K562 (cell line): ENCODE results near the gene PKD2. TPM values are rescaled to one million over a fixed set of nuclear protein-coding genes. Genes with fewer than 3 reads are reported as not detected.

Source experiments
- ATAC-seq: fragments of 200-7000 bp; cut with Tn5 transposase; 3 replicates; pipeline ENCODE4 v1.9.1; 2020; ENCODE audit warnings: moderate library complexity
- BruUV-seq: library from RNA; stranded (reverse); fragments of 400-500 nt; replicated peaks from 2 replicates; lab custom pipeline; 2021; lab: Mats Ljungman, UMichigan
- CTCF ChIA-PET: fragments of 300-600 bp; formaldehyde crosslinking; extraction: SDS; loops from one replicate; lab custom pipeline; 2021; ENCODE audit warnings: low intra/inter-chr PET ratio; lab: Yijun Ruan, JAX
- POLR2A ChIA-PET: fragments of 300-600, 350-650 bp; sonication (Branson Sonifier 250); formaldehyde crosslinking; extraction: SDS; loops from one replicate; lab custom pipeline; 2021; ENCODE audit warnings: antibody characterized with exemption, inconsistent platforms; lab: Yijun Ruan, JAX
- DNase-seq, 4 experiments: peaks; one replicate each; pipeline versions ENCODE4 v3.0.0 to v3.0.0-alpha.2; 2011 to 2018; ENCODE audit warnings: low spot score in 3 of 4, mixed read lengths in 3 of 4; ENCODE audit errors: extremely low read depth in 1 of 4
- FAIRE-seq: peaks from 2 replicates; lab custom pipeline; 2011; peaks lifted over from hg19 to GRCh38; lab: Jason Lieb, UNC
- H2AFZ ChIP-seq: 2 replicates; pipeline ENCODE4 v1.6.0; 2011; ENCODE audit warnings: low read depth, low read length, control low read depth, inconsistent platforms
- H3K27ac ChIP-seq: fragments of 200-600 bp; 3 replicates; pipeline ENCODE4 v1.8.0; 2011; ENCODE audit warnings: low read depth, mild to moderate bottlenecking, control low read depth, inconsistent platforms, low read length, moderate library complexity, mixed read lengths; ENCODE audit errors: extremely low read depth
- H3K27me3 ChIP-seq, 2 experiments: fragments of 300-600 bp in 1 of 2; 2 replicates in 1 of 2; 3 replicates in 1 of 2; pipeline versions ENCODE4 v1.6.0 to v1.8.0; 2011; ENCODE audit warnings: inconsistent platforms in 2 of 2, low read length in 2 of 2, mild to moderate bottlenecking in 1 of 2, mixed read lengths in 1 of 2, moderate library complexity in 1 of 2; ENCODE audit not compliant: control insufficient read depth in 2 of 2, insufficient read depth in 2 of 2
- H3K36me3 ChIP-seq: fragments of 300-600 bp; 3 replicates; pipeline ENCODE4 v1.8.0; 2011; ENCODE audit warnings: mild to moderate bottlenecking, low read length, inconsistent platforms; ENCODE audit not compliant: control insufficient read depth, insufficient read depth
- H3K4me1 ChIP-seq, 2 experiments: fragments of 200-600 bp in 1 of 2; replicated peaks in 1 of 2; 2 replicates in 1 of 2; 3 replicates in 1 of 2; pipeline versions ENCODE4 v1.5.1 to v1.8.0; 2011; ENCODE audit warnings: inconsistent platforms in 2 of 2, low read length in 2 of 2, mild to moderate bottlenecking in 1 of 2, mixed read lengths in 1 of 2, moderate library complexity in 1 of 2; ENCODE audit not compliant: control insufficient read depth in 2 of 2, insufficient read depth in 2 of 2
- H3K4me2 ChIP-seq: 2 replicates; pipeline ENCODE4 v1.6.1; 2011; ENCODE audit warnings: low read length, control low read depth, inconsistent platforms, mixed read lengths; ENCODE audit not compliant: insufficient read depth
- H3K4me3 ChIP-seq: fragments of 200-600 bp; sonication (generic), shearing (Covaris generic); 2 replicates; pipeline ENCODE4 v1.5.1; 2016; ENCODE audit warnings: control low read depth, inconsistent platforms
- H3K79me2 ChIP-seq: fragments of 200-600 bp; 3 replicates; pipeline ENCODE4 v1.8.0; 2011; ENCODE audit warnings: low read length, inconsistent platforms; ENCODE audit not compliant: control insufficient read depth, insufficient read depth
- H3K9ac ChIP-seq, 2 experiments: 2 replicates each; pipeline versions ENCODE4 v1.6.0 to v1.6.1; 2011; ENCODE audit warnings: low read depth in 2 of 2, low read length in 2 of 2, control low read depth in 1 of 2, inconsistent platforms in 1 of 2, mild to moderate bottlenecking in 1 of 2, mixed read lengths in 1 of 2; ENCODE audit not compliant: insufficient read depth in 1 of 2
- H3K9me1 ChIP-seq: one replicate; pipeline ENCODE4 v1.6.0; 2011; ENCODE audit warnings: inconsistent platforms, mild to moderate bottlenecking, low read length, moderate library complexity; ENCODE audit not compliant: control insufficient read depth, insufficient read depth
- H3K9me3 ChIP-seq: replicated peaks from 2 replicates; pipeline ENCODE4 v1.5.1; 2011; ENCODE audit warnings: low read depth, low read length, inconsistent platforms; ENCODE audit not compliant: control insufficient read depth, insufficient read depth
- H4K20me1 ChIP-seq: replicated peaks from 2 replicates; pipeline ENCODE4 v1.6.1; 2011; ENCODE audit warnings: low read length, inconsistent platforms, mixed read lengths; ENCODE audit not compliant: control insufficient read depth, insufficient read depth
- GTF2B ChIP-seq: IDR thresholded peaks from 2 replicates; pipeline ENCODE4 v1.6.1; 2011; ENCODE audit not compliant: insufficient read length; ENCODE audit errors: extremely low read depth
- MAFF ChIP-seq: IDR thresholded peaks from 2 replicates; pipeline ENCODE4 v1.6.1; 2012; ENCODE audit warnings: low read length, improper control_type of control experiment
- NR2C2 ChIP-seq, 2 experiments: fragments of 200-800 bp in 1 of 2; sonication (Bioruptor generic) in 1 of 2; sonication (generic) in 1 of 2; formaldehyde crosslinking in 1 of 2; IDR thresholded peaks; 2 replicates each; pipeline versions ENCODE4 v1.6.1 to v1.8.0; 2016 to 2022; ENCODE audit warnings: mild to moderate bottlenecking in 1 of 2, missing compliant biosample characterization in 1 of 2, missing genetic modification characterization in 1 of 2, missing genetic modification reagents in 1 of 2
- NR2F6 ChIP-seq: fragments of 450-650 bp; formaldehyde crosslinking; IDR thresholded peaks from 2 replicates; pipeline ENCODE4 v1.4.0; 2020; ENCODE audit warnings: mild to moderate bottlenecking
- NR4A1 ChIP-seq, 2 experiments: fragments of 250-450 bp in 1 of 2; fragments of 450-650 bp in 1 of 2; sonication (Bioruptor Pico) in 1 of 2; IDR thresholded peaks; 2 replicates each; pipeline versions ENCODE4 v1.4.0 to v1.6.1; 2016 to 2020; ENCODE audit warnings: mild to moderate bottlenecking in 2 of 2, missing compliant biosample characterization in 1 of 2, missing genetic modification characterization in 1 of 2, moderate library complexity in 1 of 2
- OTX1 ChIP-seq: fragments of 450-650 bp; formaldehyde crosslinking; IDR thresholded peaks from 2 replicates; pipeline ENCODE4 v1.4.0; 2022; ENCODE audit warnings: mild to moderate bottlenecking
- RBM15 ChIP-seq: fragments of 200-400 bp; formaldehyde crosslinking; IDR thresholded peaks from 2 replicates; pipeline ENCODE4 v1.6.1; 2018; ENCODE audit warnings: mild to moderate bottlenecking, low read length, moderate library complexity; ENCODE audit not compliant: insufficient read depth
- SMARCB1 ChIP-seq: IDR thresholded peaks from 2 replicates; pipeline ENCODE4 v1.6.1; 2011; ENCODE audit warnings: improper control_type of control experiment, low read depth; ENCODE audit not compliant: insufficient read length
- SRF ChIP-seq, 2 experiments: fragments of 250-450, 450-650 bp in 1 of 2; sonication (Bioruptor Pico) in 1 of 2; sonication (generic) in 1 of 2; formaldehyde crosslinking; IDR thresholded peaks; 2 replicates each; pipeline versions ENCODE4 v1.5.0 to v1.5.1; 2020 to 2022; ENCODE audit warnings: mild to moderate bottlenecking in 1 of 2, missing genetic modification reagents in 1 of 2
- TFAM ChIP-seq: fragments of 250-450 bp; sonication (Bioruptor Pico); conservative IDR thresholded peaks from 2 replicates; pipeline ENCODE4 v1.5.0; 2021; ENCODE audit warnings: mild to moderate bottlenecking, moderate library complexity
- U2AF1 ChIP-seq: fragments of 200-400 bp; formaldehyde crosslinking; optimal IDR thresholded peaks from 2 replicates; pipeline ENCODE3; 2017; ENCODE audit warnings: mild to moderate bottlenecking, low read depth, low read length, moderate library complexity
- ZNF239 ChIP-seq: fragments of 250-450 bp; sonication (Bioruptor Pico); IDR thresholded peaks from 2 replicates; pipeline ENCODE4 v1.4.0; 2020; ENCODE audit warnings: mild to moderate bottlenecking
- ZSCAN29 ChIP-seq: fragments of 450-650 bp; IDR thresholded peaks from 2 replicates; pipeline ENCODE4 v1.6.1; 2017
- ZZZ3 ChIP-seq: fragments of 450-650 bp; IDR thresholded peaks from 2 replicates; pipeline ENCODE4 v1.6.1; 2016; ENCODE audit warnings: antibody characterized with exemption, mild to moderate bottlenecking, moderate library complexity
- WGBS: fragments of 100-300 bp; shearing (Covaris generic); methylation state at CpG from one replicate; pipeline ENCODE4 v1.1.6; 2016; ENCODE audit warnings: low coverage, mixed read lengths; ENCODE audit not compliant: insufficient coverage; ENCODE audit errors: missing lambda C conversion rate; 5-methylcytosine and 5-hydroxymethylcytosine counted together
- in situ Hi-C: fragments of 300-500 bp; cut with MboI; formaldehyde crosslinking; loops from 4 replicates; pipeline ENCODE4 v1.15.0; 2018; ENCODE audit warnings: inconsistent platforms, mixed read lengths
- intact Hi-C: fragments of 100-400 bp; cut with micrococcal nuclease; formaldehyde crosslinking; loops from 2 replicates; pipeline ENCODE4 v1.14.2; 2022
- polyA plus RNA-seq, 8 experiments: library from polyadenylated mRNA; depleted of rRNA in 4 of 8; stranded (reverse) in 5 of 8; unstranded in 3 of 8; fragments of >200 nt; fragmentation: Nextera tagmentation in 2 of 8; fragmentation: Illumina TruSeq in 1 of 8; extraction: Ambion mirVana in 2 of 8; extraction: Trizol in 1 of 8; gene quantifications; 2 replicates each; pipeline versions ENCODE4 v1.2.1 to v1.2.3, GENCODE V29; 2011 to 2014; ENCODE audit warnings: inconsistent platforms in 1 of 8, missing spikeins in 1 of 8
- total RNA-seq, 7 experiments: library from RNA; depleted of rRNA in 6 of 7; stranded (reverse); fragments of >200 nt in 6 of 7; fragmentation: Illumina TruSeq in 2 of 7; extraction: Trizol in 2 of 7; gene quantifications; 2 replicates each; pipeline versions ENCODE4 v1.2.1 to v1.2.3, GENCODE V29; 2011 to 2021; ENCODE audit warnings: low replicate concordance in 1 of 7
- TF ChIP-seq, protein P1 (sequence below), 2 experiments: IDR thresholded peaks; 2 replicates each; pipeline ENCODE4 v1.6.1; 2012; ENCODE audit warnings: improper control_type of control experiment in 2 of 2, low read depth in 2 of 2, low read length in 2 of 2, borderline replicate concordance in 1 of 2
- TF ChIP-seq, protein P2 (sequence below): fragments of 250-450 bp; sonication (Bioruptor Pico); IDR thresholded peaks from 2 replicates; pipeline ENCODE4 v1.5.0; 2021
- TF ChIP-seq, protein P3 (sequence below): fragments of 250-450 bp; sonication (Bioruptor Pico); IDR thresholded peaks from 2 replicates; pipeline ENCODE4 v1.4.0; 2020

PKD2 gene
- total and polyA plus RNA-seq, 9 of the 15 experiments (the other 6 are each of a cell fraction or from before 2014, with no cell fraction given) = 0.11 to 1.2 (median 0.47) TPM

- TF ChIP-seq ZNF239 (CRISPR knock-in tag) (no peak), MAFF (no peak), TFAM (no peak)
- TF ChIP-seq, protein P1, sequence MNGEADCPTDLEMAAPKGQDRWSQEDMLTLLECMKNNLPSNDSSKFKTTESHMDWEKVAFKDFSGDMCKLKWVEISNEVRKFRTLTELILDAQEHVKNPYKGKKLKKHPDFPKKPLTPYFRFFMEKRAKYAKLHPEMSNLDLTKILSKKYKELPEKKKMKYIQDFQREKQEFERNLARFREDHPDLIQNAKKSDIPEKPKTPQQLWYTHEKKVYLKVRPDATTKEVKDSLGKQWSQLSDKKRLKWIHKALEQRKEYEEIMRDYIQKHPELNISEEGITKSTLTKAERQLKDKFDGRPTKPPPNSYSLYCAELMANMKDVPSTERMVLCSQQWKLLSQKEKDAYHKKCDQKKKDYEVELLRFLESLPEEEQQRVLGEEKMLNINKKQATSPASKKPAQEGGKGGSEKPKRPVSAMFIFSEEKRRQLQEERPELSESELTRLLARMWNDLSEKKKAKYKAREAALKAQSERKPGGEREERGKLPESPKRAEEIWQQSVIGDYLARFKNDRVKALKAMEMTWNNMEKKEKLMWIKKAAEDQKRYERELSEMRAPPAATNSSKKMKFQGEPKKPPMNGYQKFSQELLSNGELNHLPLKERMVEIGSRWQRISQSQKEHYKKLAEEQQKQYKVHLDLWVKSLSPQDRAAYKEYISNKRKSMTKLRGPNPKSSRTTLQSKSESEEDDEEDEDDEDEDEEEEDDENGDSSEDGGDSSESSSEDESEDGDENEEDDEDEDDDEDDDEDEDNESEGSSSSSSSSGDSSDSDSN (IDR thresholded peaks at IDR 0.05; ENCODE audit: borderline replicate concordance in 1 of 2, low read depth in 2 of 2, low read length in 2 of 2) = no peak
- TF ChIP-seq, protein P2, sequence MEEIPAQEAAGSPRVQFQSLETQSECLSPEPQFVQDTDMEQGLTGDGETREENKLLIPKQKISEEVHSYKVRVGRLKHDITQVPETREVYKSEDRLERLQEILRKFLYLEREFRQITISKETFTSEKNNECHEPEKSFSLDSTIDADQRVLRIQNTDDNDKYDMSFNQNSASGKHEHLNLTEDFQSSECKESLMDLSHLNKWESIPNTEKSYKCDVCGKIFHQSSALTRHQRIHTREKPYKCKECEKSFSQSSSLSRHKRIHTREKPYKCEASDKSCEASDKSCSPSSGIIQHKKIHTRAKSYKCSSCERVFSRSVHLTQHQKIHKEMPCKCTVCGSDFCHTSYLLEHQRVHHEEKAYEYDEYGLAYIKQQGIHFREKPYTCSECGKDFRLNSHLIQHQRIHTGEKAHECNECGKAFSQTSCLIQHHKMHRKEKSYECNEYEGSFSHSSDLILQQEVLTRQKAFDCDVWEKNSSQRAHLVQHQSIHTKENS (CRISPR knock-in tag) = no peak
Observed at GRCh38 chr4:88090898-88091297, 83.5 kb downstream of the PKD2 start (continued).

DNA sequence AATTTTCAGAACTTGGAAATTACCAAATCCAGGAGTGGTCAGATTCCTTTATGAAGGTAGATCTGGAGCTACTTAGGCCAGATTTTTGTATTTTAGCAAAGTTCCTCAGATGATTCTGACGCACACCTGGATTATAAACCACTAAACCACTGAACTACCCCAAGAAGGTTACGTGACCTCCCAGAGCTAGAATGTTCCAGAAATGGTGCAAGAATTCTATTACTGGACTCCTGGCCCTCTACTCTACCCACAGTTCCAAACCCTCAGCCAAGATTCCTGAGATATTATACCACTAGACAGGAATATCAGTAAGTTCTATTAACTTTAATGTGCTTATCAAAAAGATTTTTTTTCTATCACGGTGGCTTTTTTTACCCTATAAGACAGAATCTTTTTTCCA is 83.9 kb downstream of the PKD2 start:
- DNase-seq = no peak
- Histone ChIP-seq H3K4me1 (no peaks in the 10 kb centered on the region), H3K27ac (no peak overlapping the region), H3K4me3 (no peak overlapping the region), H3K9me3 (no peaks in the 10 kb centered on the region), H3K9me1 (no peaks in the 10 kb centered on the region), H3K9ac (no peak overlapping the region), H3K79me2 (no peaks in the 10 kb centered on the region), H2AFZ (no peak overlapping the region), H3K36me3 (no peaks in the 10 kb centered on the region), H4K20me1 (no peaks in the 10 kb centered on the region), H3K27me3 (no peaks in the 10 kb centered on the region; a peak in 1 of 5 replicates), H3K4me2 (no peak overlapping the region)
- intact Hi-C loops = no loop called here
- BruUV-seq = no TSS peak
- no peak for ATAC-seq
- CTCF ChIA-PET = no interaction called here
- in situ Hi-C loops = no loop called here
- 0% methylated on average over 3 of the region's 3 CpGs for WGBS
- no peak for FAIRE-seq
- POLR2A ChIA-PET = no interaction called here
- TF ChIP-seq NR2F6 (CRISPR knock-in tag) = no peak
- TF ChIP-seq GTF2B = no peak
- TF ChIP-seq, protein P3, sequence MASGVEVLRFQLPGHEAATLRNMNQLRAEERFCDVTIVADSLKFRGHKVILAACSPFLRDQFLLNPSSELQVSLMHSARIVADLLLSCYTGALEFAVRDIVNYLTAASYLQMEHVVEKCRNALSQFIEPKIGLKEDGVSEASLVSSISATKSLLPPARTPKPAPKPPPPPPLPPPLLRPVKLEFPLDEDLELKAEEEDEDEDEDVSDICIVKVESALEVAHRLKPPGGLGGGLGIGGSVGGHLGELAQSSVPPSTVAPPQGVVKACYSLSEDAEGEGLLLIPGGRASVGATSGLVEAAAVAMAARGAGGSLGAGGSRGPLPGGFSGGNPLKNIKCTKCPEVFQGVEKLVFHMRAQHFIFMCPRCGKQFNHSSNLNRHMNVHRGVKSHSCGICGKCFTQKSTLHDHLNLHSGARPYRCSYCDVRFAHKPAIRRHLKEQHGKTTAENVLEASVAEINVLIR (CRISPR knock-in tag) = no peak
- TF ChIP-seq RBM15 = no peak
- no peak for TF ChIP-seq SMARCB1
- no peak for TF ChIP-seq SRF (CRISPR knock-in tag; IDR thresholded peaks at IDR 0.05)
- no peak for TF ChIP-seq U2AF1
- no peak for TF ChIP-seq NR4A1 (CRISPR knock-in tag; IDR thresholded peaks at IDR 0.05)
- TF ChIP-seq NR4A1 (tag; IDR thresholded peaks at IDR 0.05) = no peak
- no peak for TF ChIP-seq OTX1 (CRISPR knock-in tag)
- TF ChIP-seq ZSCAN29 = no peak
- TF ChIP-seq ZZZ3 = no peak
- no peak for TF ChIP-seq NR2C2 (CRISPR knock-in tag; IDR thresholded peaks at IDR 0.05)
- TF ChIP-seq NR2C2 (tag; IDR thresholded peaks at IDR 0.05) = no peak
